ENCODE measurements around the gene MAGEF1. TPM values are rescaled to one million over a fixed set of nuclear protein-coding genes. Genes with fewer than 3 reads are reported as not detected.

Gene MAGEF1, protein sequence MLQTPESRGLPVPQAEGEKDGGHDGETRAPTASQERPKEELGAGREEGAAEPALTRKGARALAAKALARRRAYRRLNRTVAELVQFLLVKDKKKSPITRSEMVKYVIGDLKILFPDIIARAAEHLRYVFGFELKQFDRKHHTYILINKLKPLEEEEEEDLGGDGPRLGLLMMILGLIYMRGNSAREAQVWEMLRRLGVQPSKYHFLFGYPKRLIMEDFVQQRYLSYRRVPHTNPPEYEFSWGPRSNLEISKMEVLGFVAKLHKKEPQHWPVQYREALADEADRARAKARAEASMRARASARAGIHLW
- total RNA-seq, result 12.4 and 12.9 TPM in 2 replicates

DNA sequence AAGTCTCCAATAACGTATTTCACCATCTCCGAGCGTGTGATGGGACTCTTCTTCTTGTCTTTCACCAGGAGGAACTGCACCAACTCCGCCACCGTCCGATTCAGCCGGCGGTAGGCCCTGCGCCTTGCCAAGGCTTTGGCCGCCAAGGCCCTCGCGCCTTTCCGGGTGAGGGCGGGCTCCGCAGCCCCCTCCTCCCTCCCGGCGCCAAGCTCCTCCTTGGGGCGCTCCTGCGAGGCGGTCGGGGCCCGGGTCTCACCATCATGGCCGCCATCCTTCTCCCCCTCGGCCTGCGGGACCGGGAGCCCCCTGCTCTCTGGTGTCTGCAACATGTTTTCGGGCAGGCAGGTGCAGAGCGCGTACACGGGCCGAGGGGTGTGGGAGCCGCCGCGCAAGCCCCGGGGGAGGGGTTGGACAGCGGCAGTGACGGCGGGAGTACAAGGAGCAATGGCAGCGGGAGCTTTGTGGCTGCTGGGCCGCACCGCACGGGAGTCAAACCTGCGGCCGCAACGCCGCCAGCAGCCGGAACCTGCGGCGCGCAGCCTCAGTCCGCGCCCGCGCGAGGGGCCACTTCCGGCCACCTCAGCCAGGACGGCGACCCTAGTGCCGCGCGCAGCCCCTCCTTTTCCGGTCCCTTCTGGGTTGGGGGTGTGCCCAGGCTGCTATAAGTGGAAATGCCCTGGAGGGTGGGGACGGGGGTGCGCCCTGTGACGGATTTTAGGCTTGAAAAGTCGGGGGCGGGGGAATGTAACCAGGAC is at the start of gene MAGEF1:
Gene MAGEF1, minus strand, starts transcription at position 572 of the 755 bp plus-strand sequence. Its CDS starts 243 bp downstream, at position 329.
- DNase-seq, result peak; percentile 50

GRCh38 chr3:184761075-184761841 is 49.4 kb upstream of the MAGEF1 start:
- DNase-seq, result no peak

- DNase-seq, result no peak
These were observed 48.6 kb upstream of the MAGEF1 start for GRCh38 chr3:184760337-184761074.

GRCh38 chr3:184759666-184760200 is 47.9 kb upstream of the MAGEF1 start:
- DNase-seq, result no peak

DNA sequence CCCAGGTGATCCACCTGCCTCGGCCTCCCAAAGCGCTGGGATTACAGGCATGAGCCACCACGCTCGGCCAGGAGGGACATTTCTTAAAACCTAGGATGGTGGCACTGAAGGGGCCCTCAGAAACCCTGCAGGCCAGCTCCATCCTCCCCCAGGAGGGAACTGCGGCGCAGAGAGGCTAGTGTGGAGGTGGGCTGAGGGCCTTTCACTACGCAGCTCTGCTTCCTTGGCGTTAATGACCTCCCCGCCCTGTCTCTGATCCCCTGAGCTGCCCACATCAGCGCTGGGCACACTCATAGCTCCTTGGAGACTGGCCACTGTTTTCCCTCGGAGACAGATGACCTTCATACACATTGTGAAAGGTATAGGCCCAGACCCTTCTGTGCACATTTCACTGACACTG is 46.2 kb upstream of the MAGEF1 start:
- DNase-seq, result no peak

DNA sequence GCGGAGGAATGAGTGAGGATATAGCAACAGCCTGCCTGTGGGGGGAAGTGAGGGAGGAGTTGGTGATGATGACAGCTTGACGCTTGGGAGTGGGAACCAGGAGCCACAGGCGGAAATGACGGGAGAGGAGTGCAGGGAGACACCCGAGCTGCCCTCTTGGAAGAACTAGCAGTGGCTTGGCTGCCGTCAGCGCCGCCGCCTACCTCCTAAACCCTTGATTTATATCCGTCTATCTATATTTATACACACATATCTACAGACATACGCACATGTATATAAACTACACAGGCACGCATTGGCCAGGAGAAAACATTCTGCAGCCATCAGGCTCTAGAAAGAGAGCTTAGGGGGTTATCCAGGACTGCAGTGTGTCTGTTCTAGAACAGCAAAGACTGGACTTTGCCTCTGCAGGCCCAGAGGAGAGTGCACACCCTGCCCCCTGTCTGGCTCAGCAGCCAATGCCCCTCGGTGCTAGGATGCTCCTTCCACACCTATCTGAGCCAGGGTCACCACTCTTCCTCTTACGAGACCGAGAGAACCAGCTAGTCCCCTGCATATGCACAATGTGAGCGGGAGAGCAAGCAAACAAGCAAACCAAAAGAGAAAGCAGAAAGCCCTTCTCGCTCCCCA is 45.3 kb upstream of the MAGEF1 start:
- peak; percentile 12 for DNase-seq

DNA sequence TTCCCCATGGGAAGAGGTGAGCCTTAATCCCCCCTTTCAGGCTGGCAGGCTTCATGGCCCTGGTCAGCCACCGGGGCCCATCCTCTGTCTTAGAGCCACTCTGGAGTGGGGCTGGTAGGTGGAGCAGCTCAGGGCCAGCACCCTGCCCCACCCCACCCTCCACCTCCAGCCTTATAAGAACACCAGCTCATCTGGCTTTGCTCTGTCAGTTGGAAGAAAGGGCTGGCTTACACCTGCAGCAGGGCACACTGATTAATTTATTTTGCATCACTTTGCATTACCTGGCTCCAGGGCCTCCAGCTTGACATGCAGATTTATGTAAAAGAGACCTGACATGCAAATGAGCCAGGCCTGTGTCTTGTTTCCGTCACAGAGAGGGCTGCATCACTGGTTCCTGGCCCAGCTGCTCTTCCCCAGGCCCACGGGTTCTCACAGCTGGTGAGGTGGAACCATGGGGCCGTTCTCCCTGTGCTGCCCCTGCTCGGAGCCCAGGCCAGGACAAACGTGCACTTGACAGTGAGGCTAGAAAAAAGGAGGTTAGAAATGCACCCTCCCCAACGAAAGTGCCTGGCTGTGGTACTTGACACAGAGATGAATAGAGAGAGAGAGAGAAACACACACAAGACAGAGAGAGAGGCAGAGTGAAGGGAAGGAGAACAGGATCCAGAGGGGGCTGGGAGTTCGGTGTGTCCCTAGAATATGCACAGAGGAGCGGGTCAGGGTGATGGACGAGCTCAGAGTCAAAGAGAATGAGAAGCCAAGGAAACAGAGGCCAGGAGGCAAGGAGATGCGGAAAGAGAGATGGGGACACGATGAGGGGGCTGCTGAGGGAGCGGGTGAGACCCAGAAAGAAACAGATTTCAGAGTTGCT is 44.5 kb upstream of the MAGEF1 start:
- DNase-seq, result no peak

- DNase-seq, result no peak
These were observed 43.5 kb upstream of the MAGEF1 start for GRCh38 chr3:184755315-184755731.

- no peak for DNase-seq
These were observed 40.5 kb upstream of the MAGEF1 start for GRCh38 chr3:184752361-184752760.

- DNase-seq, result no peak
These were observed 39.6 kb upstream of the MAGEF1 start for GRCh38 chr3:184751204-184752040.

GRCh38 chr3:184750349-184751083 is 38.7 kb upstream of the MAGEF1 start:
- no peak for DNase-seq

GRCh38 chr3:184749168-184749744 is 37.4 kb upstream of the MAGEF1 start:
- DNase-seq, result no peak

DNA sequence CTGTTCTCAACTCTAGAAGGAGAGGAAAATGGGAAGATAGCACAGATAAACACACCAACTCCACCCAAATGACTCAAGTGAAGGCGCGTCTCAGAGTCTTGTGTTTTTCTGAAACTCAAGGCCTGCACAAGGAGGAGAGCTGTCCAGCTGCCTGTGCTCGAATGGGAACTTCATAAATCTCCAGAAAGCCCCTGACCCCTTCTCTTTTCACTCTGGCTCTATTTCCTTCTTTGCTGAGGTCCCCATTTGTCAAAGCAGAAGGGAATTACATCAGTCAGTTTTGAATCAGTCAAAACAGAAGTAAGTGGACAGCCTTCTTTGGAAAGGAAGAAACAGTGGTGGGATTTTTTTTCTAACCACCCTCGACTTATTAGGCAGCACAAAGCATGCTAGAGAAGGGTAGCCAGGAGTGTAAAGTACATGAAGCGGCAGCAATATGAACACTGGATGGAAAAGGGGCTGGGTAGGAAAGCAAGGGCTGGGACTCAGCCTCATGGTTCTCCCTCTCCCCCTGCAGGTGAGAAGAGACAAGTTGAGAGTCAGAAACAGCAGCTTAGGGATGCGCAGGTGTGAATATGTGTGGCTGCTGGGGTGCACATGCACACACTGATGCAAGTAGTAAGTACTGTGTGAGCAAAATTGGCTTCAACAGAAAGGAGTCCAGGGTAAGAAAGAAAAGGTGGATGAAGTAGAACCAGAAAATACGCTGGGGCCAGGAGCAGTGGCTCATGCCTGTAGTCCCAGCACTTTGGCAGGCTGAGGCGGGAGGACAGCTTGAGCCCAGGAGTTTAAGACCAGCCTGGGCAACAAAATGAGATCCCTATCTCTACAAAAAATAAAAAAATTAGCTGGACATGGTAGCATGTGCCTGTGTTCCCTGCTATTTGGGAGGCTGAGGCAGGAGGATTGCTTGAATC is 36.6 kb upstream of the MAGEF1 start:
- DNase-seq, result no peak

- no peak for DNase-seq
These were observed 34.6 kb upstream of the MAGEF1 start for GRCh38 chr3:184746131-184747120.

GRCh38 chr3:184745526-184745925 is 33.7 kb upstream of the MAGEF1 start:
- peak; percentile 6 for DNase-seq

DNA sequence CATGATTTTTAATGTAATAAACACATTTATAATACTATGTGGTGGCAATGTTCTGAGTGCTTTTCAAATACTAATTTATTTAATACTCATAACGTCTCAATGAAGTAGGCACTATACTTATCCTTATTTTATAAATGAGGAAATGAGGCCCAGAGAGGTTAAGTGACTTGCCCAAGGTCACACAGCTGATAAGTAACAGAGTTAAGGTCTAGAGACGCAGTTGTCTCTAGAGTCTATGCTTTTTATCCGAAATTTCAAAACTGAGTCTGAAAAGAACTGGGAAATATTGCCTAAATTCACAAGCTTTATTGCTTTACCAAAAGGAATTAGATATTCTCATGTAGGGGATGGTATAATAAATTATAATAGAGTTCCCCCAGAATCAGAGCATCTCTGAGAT is 31.4 kb upstream of the MAGEF1 start:
- DNase-seq, result no peak
